Pancreas (tissue), 10 donors: ENCODE results near the gene MMAA. TPM values are rescaled to one million over a fixed set of nuclear protein-coding genes. Genes with fewer than 3 reads are reported as not detected.

Experiments
- ATAC-seq, 4 donors: fragments of 200-7000 bp; cut with Tn5 transposase; one replicate each; pipeline versions ENCODE4 v1.8.0 to v1.9.1; 2020; ENCODE audit warnings: mild to moderate bottlenecking in 4 of 4, moderate library complexity in 4 of 4
- DNase-seq, 6 donors: peaks; one replicate each; pipeline ENCODE4 v3.0.0-alpha.2; 2020
- FAIRE-seq: peaks from 2 replicates; lab custom pipeline; 2012; peaks lifted over from hg19 to GRCh38; lab: Jason Lieb, UNC
- H3K27ac ChIP-seq, 4 donors: fragments of 200-600 bp; sonication (generic); 1 replicate in 3 of 4; 2 replicates in 1 of 4; pipeline versions ENCODE4 v1.5.0 to v1.8.0; 2020
- H3K27me3 ChIP-seq, 4 donors: fragments of 200-600 bp; one replicate each; pipeline ENCODE4 v1.8.0; 2021
- H3K36me3 ChIP-seq, 3 donors: fragments of 200-600 bp; sonication (generic) in 1 of 3; one replicate each; pipeline versions ENCODE4 v1.5.0 to v1.8.0; 2020 to 2021
- H3K4me1 ChIP-seq, 3 donors: fragments of 200-600 bp; one replicate each; pipeline ENCODE4 v1.8.0; 2021
- H3K4me3 ChIP-seq, 4 donors: fragments of 200-600 bp; sonication (generic) in 2 of 4; one replicate each; pipeline versions ENCODE4 v1.5.0 to v1.8.0; 2020 to 2021
- H3K9me3 ChIP-seq, 4 donors: fragments of 200-600 bp; one replicate each; pipeline ENCODE4 v1.8.0; 2021
- CTCF ChIP-seq, 4 donors: fragments of 200-600 bp; sonication (generic) in 3 of 4; IDR thresholded peaks; one replicate each; pipeline versions ENCODE4 v1.5.0 to v1.8.0; 2021; ENCODE audit warnings: antibody characterized with exemption in 4 of 4
- WGBS, 2 donors: extraction: QIAGEN DNeasy Blood & Tissue Kit; methylation state at CpG; one replicate each; pipeline ENCODE4 v1.1.7; 2013; 5-methylcytosine and 5-hydroxymethylcytosine counted together
- intact Hi-C, 3 donors: fragments of 100-400 bp; cut with DNase I; formaldehyde crosslinking; loops; one replicate each; pipeline versions ENCODE4 v1.11.1 to v1.14.2; 2022
- polyA plus RNA-seq, 2 donors: library from polyadenylated mRNA; stranded (reverse); fragments of 200-250 nt; gene quantifications; one replicate each; pipeline ENCODE4 v1.2.3, GENCODE V29; 2013
- total RNA-seq, 6 donors: library from RNA; stranded (reverse); fragmentation: NEBNext Ultra II Directional in 4 of 6; extraction: Animal tissue kit (Norgen Biotek cat#: 25700) in 4 of 6; gene quantifications; one replicate each; pipeline versions ENCODE4 v1.2.1 to v1.2.4, GENCODE V29; 2021 to 2023
- donor health status: healthy with polysubstance abuse.
- donor health status: DM: no; HTN: no; CAD: no; lungs with moderate emphysema.
- donor health status: DM: no; HTN: no; CAD: no.
- donor health status: control.
- donor health status: control.
- donor health status: Bipolar disorder and iron deficiency.
- donor health status: DM: yes; HTN: yes; CAD: no.
- donor health status: DM: no; HTN: no; CAD: no.
- donor health status: DM: no; HTN: no; CAD: no.
- donor health status: DM: yes; HTN: yes; CAD: no.

The MMAA gene
- total and polyA plus RNA-seq, 8 donors = 3.0 to 9.5 (median 5.5) TPM

GRCh38 chr4:145679991-145680455 lies 60.8 kb downstream of the MMAA start, which contains the start of gene C4orf51:
TSS of gene C4orf51 (plus strand) at chr4:145680146. CDS start at chr4:145680204, 58 bp downstream.
- DNase-seq = peak in 3 of 6 donors; percentile 9 to 21 (median 16)
- no peaks in the 10 kb centered on the region for H3K27me3 ChIP-seq
- H3K4me1 ChIP-seq = peaks cover 18 to 21% (median 20%) of the 10 kb centered on the region in 3 donors
- intact Hi-C loops = no loop called here
- peak; percentile 79 to 91 (median 82) for ATAC-seq
- no peaks in the 10 kb centered on the region for H3K36me3 ChIP-seq
- 29 to 30% methylated on average over 6 of the region's 6 CpGs for WGBS, 2 donors
- H3K4me3 ChIP-seq = no peak within 1 kb of the TSS
- no peak for TF ChIP-seq CTCF (IDR thresholded peaks at IDR 0.05)
- no peaks in the 10 kb centered on the region for H3K9me3 ChIP-seq
- no peak for FAIRE-seq
- peak within 1 kb of the TSS in 3 of 4 donors; percentile 14 to 71 (median 66) for H3K27ac ChIP-seq

- ATAC-seq = peak in 3 of 4 donors; percentile 29 to 48 (median 31)
- no peak for FAIRE-seq
- 61 to 82% methylated on average over 1 of the region's 1 CpG for WGBS, 2 donors
These were observed 61.7 kb downstream of the MMAA start for GRCh38 chr4:145680902-145681301.

GRCh38 chr4:145681518-145681917 lies 62.3 kb downstream of the MMAA start:
- Histone ChIP-seq H3K27me3 (no peaks in the 10 kb centered on the region), H3K27ac (no peak overlapping the region), H3K4me3 (no peak overlapping the region), H3K36me3 (no peaks in the 10 kb centered on the region), H3K9me3 (no peaks in the 10 kb centered on the region), H3K4me1 (peaks cover 18 to 21% (median 20%) of the 10 kb centered on the region in 3 donors)
- ATAC-seq (no peak), DNase-seq (no peak), FAIRE-seq (no peak)
- no peak for TF ChIP-seq CTCF (IDR thresholded peaks at IDR 0.05)
- intact Hi-C loops = no loop called here

More at GRCh38 chr4:145680902-145681301, 61.7 kb downstream of the MMAA start:
- peak overlapping the region in 1 of 4 donors; percentile 71 for H3K27ac ChIP-seq
- intact Hi-C loops = no loop called here
- DNase-seq = no peak
- no peak overlapping the region for H3K4me3 ChIP-seq
- peaks cover 18 to 21% (median 20%) of the 10 kb centered on the region in 3 donors for H3K4me1 ChIP-seq
- H3K36me3 ChIP-seq = no peaks in the 10 kb centered on the region
- no peaks in the 10 kb centered on the region for H3K9me3 ChIP-seq
- H3K27me3 ChIP-seq = no peaks in the 10 kb centered on the region
- TF ChIP-seq CTCF (IDR thresholded peaks at IDR 0.05) = no peak

- intact Hi-C loops = no loop called here
- WGBS, 2 donors = 95 to 97% methylated on average over 1 of the region's 1 CpG
These were observed 62.8 kb downstream of the MMAA start for GRCh38 chr4:145681956-145682355.

More at GRCh38 chr4:145681956-145682355, 62.8 kb downstream of the MMAA start:
- Histone ChIP-seq H3K27me3 (no peaks in the 10 kb centered on the region), H3K9me3 (no peaks in the 10 kb centered on the region), H3K4me1 (peaks cover 18 to 21% (median 20%) of the 10 kb centered on the region in 3 donors), H3K36me3 (no peaks in the 10 kb centered on the region), H3K4me3 (no peak overlapping the region), H3K27ac (no peak overlapping the region)
- TF ChIP-seq CTCF (IDR thresholded peaks at IDR 0.05) = no peak
- ATAC-seq = no peak
- FAIRE-seq = no peak
- no peak for DNase-seq
